GDM1 (cell line): ENCODE measurements around the gene LEUTX.
A peak's percentile ranks its signal among the peaks of the same experiment; 100 is the strongest.
"Not testable (repeated sequence)": the region's sequence is repeated elsewhere in the genome, so short reads cannot be mapped to it uniquely, and the experiment has no call there.

Experiments
- DNase-seq: peaks from one replicate; lab custom pipeline; 2025; lab: John Stamatoyannopoulos, UW

The LEUTX gene

GRCh38 chr19:39780894-39781293 lies 2.2 kb downstream of the LEUTX start:
- no peak for DNase-seq

GRCh38 chr19:39788244-39788643 lies 9.6 kb downstream of the LEUTX start:
- DNase-seq = no peak

GRCh38 chr19:39792999-39793546 lies 14.4 kb downstream of the LEUTX start:
- peak; percentile 22 for DNase-seq

GRCh38 chr19:39795001-39795400 lies 16.3 kb downstream of the LEUTX start:
- no peak for DNase-seq

- no peak for DNase-seq
Observed at GRCh38 chr19:39796000-39796498, 17.4 kb downstream of the LEUTX start.

GRCh38 chr19:39797083-39797482 lies 18.4 kb downstream of the LEUTX start:
- no peak for DNase-seq

GRCh38 chr19:39802958-39803357 lies 24.3 kb downstream of the LEUTX start:
- no peak for DNase-seq

- no peak for DNase-seq
Observed at GRCh38 chr19:39805104-39805503, 26.4 kb downstream of the LEUTX start.

GRCh38 chr19:39807846-39808364 lies 29.3 kb downstream of the LEUTX start:
- no peak for DNase-seq

- not testable (repeated sequence) for DNase-seq
Observed at GRCh38 chr19:39808688-39809087, 30.0 kb downstream of the LEUTX start.

- no peak for DNase-seq
Observed at GRCh38 chr19:39809368-39809767, 30.7 kb downstream of the LEUTX start.

- DNase-seq = no peak
Observed at GRCh38 chr19:39810424-39810823, 31.8 kb downstream of the LEUTX start.

GRCh38 chr19:39811064-39811463 lies 32.4 kb downstream of the LEUTX start:
- no peak for DNase-seq

- DNase-seq = no peak
Observed at GRCh38 chr19:39813264-39813993, 34.8 kb downstream of the LEUTX start.

- DNase-seq = not testable (repeated sequence)
Observed at GRCh38 chr19:39814111-39814510, 35.5 kb downstream of the LEUTX start.

- no peak for DNase-seq
Observed at GRCh38 chr19:39814595-39814994, 35.9 kb downstream of the LEUTX start.

GRCh38 chr19:39816287-39817048 lies 37.8 kb downstream of the LEUTX start:
- no peak for DNase-seq

- no peak for DNase-seq
Observed at GRCh38 chr19:39817888-39818561, 39.4 kb downstream of the LEUTX start.

GRCh38 chr19:39818626-39819097 lies 40.0 kb downstream of the LEUTX start:
- no peak for DNase-seq

GRCh38 chr19:39819786-39820185 lies 41.1 kb downstream of the LEUTX start:
- no peak for DNase-seq

GRCh38 chr19:39820696-39821095 lies 42.0 kb downstream of the LEUTX start:
- DNase-seq = no peak

GRCh38 chr19:39823686-39824085 lies 45.0 kb downstream of the LEUTX start:
- DNase-seq = no peak
